ENCODE measurements around the gene FAM177B. TPM values are rescaled to one million over a fixed set of nuclear protein-coding genes. Genes with fewer than 3 reads are reported as not detected.

The FAM177B gene
- total RNA-seq, 1 experiment from 2014 or later = not detected

DNA sequence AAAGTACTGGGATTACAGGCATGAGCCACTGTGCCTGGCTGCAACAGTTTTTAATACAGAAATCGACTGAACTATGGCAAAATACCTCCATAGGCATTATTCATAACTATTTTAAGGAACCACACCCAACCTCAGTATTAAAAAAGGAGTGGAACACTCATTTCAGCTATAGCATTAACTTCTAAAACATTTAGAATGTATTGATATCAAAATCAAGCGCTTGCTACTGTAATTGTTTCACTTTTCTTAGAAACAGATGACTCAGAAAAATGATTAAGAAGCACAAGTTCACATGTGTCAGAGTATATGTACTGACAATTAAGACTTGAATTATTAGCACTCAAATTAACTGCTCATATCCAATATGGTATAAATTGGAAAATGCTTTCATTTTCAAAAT is 39.8 kb upstream of the FAM177B start:
- Mint-ChIP-seq H3K4me3 (ENCODE audit: low read depth, unreplicated experiment) (no peak overlapping the region), H3K27ac (ENCODE audit: unreplicated experiment) (no peak overlapping the region), H3K27me3 (ENCODE audit: unreplicated experiment) (no peaks in the 10 kb centered on the region), H3K4me1 (ENCODE audit: low read depth, unreplicated experiment) (no peaks in the 10 kb centered on the region), H3K36me3 (ENCODE audit: insufficient read depth, unreplicated experiment) (no peaks in the 10 kb centered on the region), H3K9me3 (ENCODE audit: low read depth, unreplicated experiment) (no peaks in the 10 kb centered on the region)
- CTCF ChIA-PET = no interaction called here
- TF ChIP-seq, protein P1, sequence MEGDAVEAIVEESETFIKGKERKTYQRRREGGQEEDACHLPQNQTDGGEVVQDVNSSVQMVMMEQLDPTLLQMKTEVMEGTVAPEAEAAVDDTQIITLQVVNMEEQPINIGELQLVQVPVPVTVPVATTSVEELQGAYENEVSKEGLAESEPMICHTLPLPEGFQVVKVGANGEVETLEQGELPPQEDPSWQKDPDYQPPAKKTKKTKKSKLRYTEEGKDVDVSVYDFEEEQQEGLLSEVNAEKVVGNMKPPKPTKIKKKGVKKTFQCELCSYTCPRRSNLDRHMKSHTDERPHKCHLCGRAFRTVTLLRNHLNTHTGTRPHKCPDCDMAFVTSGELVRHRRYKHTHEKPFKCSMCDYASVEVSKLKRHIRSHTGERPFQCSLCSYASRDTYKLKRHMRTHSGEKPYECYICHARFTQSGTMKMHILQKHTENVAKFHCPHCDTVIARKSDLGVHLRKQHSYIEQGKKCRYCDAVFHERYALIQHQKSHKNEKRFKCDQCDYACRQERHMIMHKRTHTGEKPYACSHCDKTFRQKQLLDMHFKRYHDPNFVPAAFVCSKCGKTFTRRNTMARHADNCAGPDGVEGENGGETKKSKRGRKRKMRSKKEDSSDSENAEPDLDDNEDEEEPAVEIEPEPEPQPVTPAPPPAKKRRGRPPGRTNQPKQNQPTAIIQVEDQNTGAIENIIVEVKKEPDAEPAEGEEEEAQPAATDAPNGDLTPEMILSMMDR (IDR thresholded peaks at IDR 0.05; ENCODE audit: unreplicated experiment) = no peak
- DNase-seq = no peak
- BruUV-seq (replicated peaks) = no TSS peak
- intact Hi-C loops (cut with micrococcal nuclease; ENCODE audit: unreplicated experiment) = no loop called here

DNA sequence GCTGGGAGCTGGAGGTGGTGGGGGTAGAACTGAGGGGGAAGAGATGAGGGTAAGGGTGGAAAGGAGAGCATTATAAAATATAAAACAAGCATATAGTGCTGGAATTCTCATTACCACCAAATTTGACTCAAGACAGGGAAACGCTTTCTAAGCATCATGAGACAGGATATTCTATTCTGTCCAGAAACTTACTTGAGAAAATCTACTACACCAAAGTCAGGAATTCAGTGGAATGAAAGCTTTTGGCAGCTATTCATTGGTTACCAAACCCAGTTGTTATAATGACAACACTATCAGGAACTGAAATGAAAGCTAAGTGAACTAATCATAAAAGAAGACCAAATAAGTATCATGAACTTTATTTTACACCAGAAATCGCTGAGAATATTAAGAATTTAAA is 39.2 kb upstream of the FAM177B start:
- no peak for DNase-seq
- BruUV-seq (replicated peaks) = no TSS peak
- Mint-ChIP-seq H3K27ac (ENCODE audit: unreplicated experiment) (no peak overlapping the region), H3K9me3 (ENCODE audit: low read depth, unreplicated experiment) (no peaks in the 10 kb centered on the region), H3K36me3 (ENCODE audit: insufficient read depth, unreplicated experiment) (no peaks in the 10 kb centered on the region), H3K27me3 (ENCODE audit: unreplicated experiment) (no peaks in the 10 kb centered on the region), H3K4me3 (ENCODE audit: low read depth, unreplicated experiment) (no peak overlapping the region), H3K4me1 (ENCODE audit: low read depth, unreplicated experiment) (no peaks in the 10 kb centered on the region)
- CTCF ChIA-PET = interaction anchor here (0.7 kb wide), 1 partner anchor 130 kb away, joined by 4 read pairs; no protein-coding TSS in a partner anchor
- TF ChIP-seq, protein P1 (IDR thresholded peaks at IDR 0.05; ENCODE audit: unreplicated experiment) = no peak
- intact Hi-C loops (cut with micrococcal nuclease; ENCODE audit: unreplicated experiment) = no loop called here

DNA sequence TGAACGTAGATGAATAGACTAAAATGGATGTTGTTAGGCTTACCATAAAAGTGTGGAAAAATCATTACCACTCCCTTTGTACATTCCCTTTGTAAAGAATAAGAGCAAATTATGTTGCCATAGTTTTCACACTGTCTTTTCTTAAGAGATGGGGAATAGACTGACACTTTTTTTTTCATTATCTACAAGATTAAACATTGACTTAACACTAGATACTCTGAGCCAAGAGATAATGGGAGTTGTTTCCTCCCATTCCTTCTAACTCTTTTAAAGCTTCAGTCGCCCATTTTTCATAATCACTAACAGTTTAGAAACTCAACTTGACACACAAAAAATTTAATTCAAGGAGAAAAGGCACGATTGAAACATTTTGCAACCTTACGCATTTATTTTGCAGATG is 34.8 kb upstream of the FAM177B start:
- CTCF ChIA-PET = no interaction called here
- no peak for DNase-seq
- intact Hi-C loops (cut with micrococcal nuclease; ENCODE audit: unreplicated experiment) = no loop called here
- H3K4me1 Mint-ChIP-seq (ENCODE audit: low read depth, unreplicated experiment) = no peaks in the 10 kb centered on the region
- H3K36me3 Mint-ChIP-seq (ENCODE audit: insufficient read depth, unreplicated experiment) = no peaks in the 10 kb centered on the region
- no peak overlapping the region for H3K4me3 Mint-ChIP-seq (ENCODE audit: low read depth, unreplicated experiment)
- TF ChIP-seq, protein P1 (IDR thresholded peaks at IDR 0.05; ENCODE audit: unreplicated experiment) = no peak
- no TSS peak for BruUV-seq (replicated peaks)
- H3K27me3 Mint-ChIP-seq (ENCODE audit: unreplicated experiment) = no peaks in the 10 kb centered on the region
- H3K27ac Mint-ChIP-seq (ENCODE audit: unreplicated experiment) = no peak overlapping the region
- H3K9me3 Mint-ChIP-seq (ENCODE audit: low read depth, unreplicated experiment) = no peaks in the 10 kb centered on the region

DNA sequence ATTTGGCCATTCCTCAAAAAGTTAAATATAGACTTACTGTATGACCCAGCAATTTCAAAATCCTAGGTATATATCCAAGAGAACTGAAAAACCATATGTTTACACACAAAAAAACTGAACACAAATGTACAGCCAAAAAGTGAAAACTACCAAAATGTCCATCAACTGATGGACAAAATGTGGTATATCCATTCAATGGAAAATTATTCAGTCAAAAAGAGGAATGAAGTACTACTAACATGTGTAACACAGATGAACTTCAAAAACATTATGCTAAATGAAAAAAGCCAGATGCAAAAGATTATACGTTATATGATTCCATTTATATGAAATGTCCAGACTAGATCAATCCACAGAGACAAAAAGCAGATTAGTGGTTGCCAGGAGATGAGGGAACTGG is 32.7 kb upstream of the FAM177B start:
- Mint-ChIP-seq H3K9me3 (ENCODE audit: low read depth, unreplicated experiment) (no peaks in the 10 kb centered on the region), H3K4me1 (ENCODE audit: low read depth, unreplicated experiment) (peaks cover 3% of the 10 kb centered on the region), H3K4me3 (ENCODE audit: low read depth, unreplicated experiment) (no peak overlapping the region), H3K27me3 (ENCODE audit: unreplicated experiment) (no peaks in the 10 kb centered on the region), H3K36me3 (ENCODE audit: insufficient read depth, unreplicated experiment) (no peaks in the 10 kb centered on the region), H3K27ac (ENCODE audit: unreplicated experiment) (no peak overlapping the region)
- CTCF ChIA-PET = no interaction called here
- no TSS peak for BruUV-seq (replicated peaks)
- TF ChIP-seq, protein P1 (IDR thresholded peaks at IDR 0.05; ENCODE audit: unreplicated experiment) = no peak
- DNase-seq = no peak
- intact Hi-C loops (cut with micrococcal nuclease; ENCODE audit: unreplicated experiment) = no loop called here

Data from Calu3 (cell line).